Esophagus muscularis mucosa (tissue), 4 donors: ENCODE measurements around the gene ANXA6. TPM values are rescaled to one million over a fixed set of nuclear protein-coding genes. Genes with fewer than 3 reads are reported as not detected.
A peak's percentile ranks its signal among the peaks of the same experiment; 100 is the strongest.

ENCODE experiments used
- DNase-seq: peaks from one replicate; pipeline ENCODE4 v3.0.0-alpha.2; 2017; ENCODE audit errors: extremely low spot score
- H3K27ac ChIP-seq, 4 donors: fragments of 200-600 bp; sonication (generic); replicated peaks in 1 of 4; 1 replicate in 3 of 4; 2 replicates in 1 of 4; pipeline ENCODE4 v1.5.1; 2016 to 2019; ENCODE audit warnings: mild to moderate bottlenecking in 1 of 4
- H3K27me3 ChIP-seq, 4 donors: fragments of 200-600 bp; sonication (generic); one replicate each; pipeline versions ENCODE4 v1.5.1 to v1.6.0; 2016 to 2019
- H3K36me3 ChIP-seq, 4 donors: fragments of 200-600 bp; sonication (generic); one replicate each; pipeline ENCODE4 v1.5.1; 2016 to 2019
- H3K4me1 ChIP-seq, 4 donors: fragments of 200-600 bp; sonication (generic); one replicate each; pipeline ENCODE4 v1.5.1; 2016 to 2019
- H3K4me3 ChIP-seq, 4 donors: fragments of 200-600 bp; sonication (generic); 1 replicate in 2 of 4; 2 replicates in 2 of 4; pipeline ENCODE4 v1.5.1; 2016 to 2019; ENCODE audit warnings: mild to moderate bottlenecking in 4 of 4, moderate library complexity in 1 of 4
- H3K9me3 ChIP-seq, 4 donors: fragments of 200-600 bp; sonication (generic); 1 replicate in 3 of 4; 2 replicates in 1 of 4; pipeline ENCODE4 v1.5.1; 2016 to 2019
- CTCF ChIP-seq, 3 experiments: fragments of 200-600 bp in 2 of 3; fragments of 450-650 bp in 1 of 3; sonication (generic) in 2 of 3; IDR thresholded peaks; one replicate each; pipeline ENCODE4 v1.5.1; 2017 to 2019; ENCODE audit warnings: antibody characterized with exemption in 3 of 3, mild to moderate bottlenecking in 2 of 3, moderate library complexity in 1 of 3
- EP300 ChIP-seq: sonication (generic); formaldehyde crosslinking; IDR thresholded peaks from one replicate; pipeline ENCODE4 v1.6.1; 2017; ENCODE audit warnings: antibody characterized with exemption
- POLR2A ChIP-seq: fragments of 450-650 bp; IDR thresholded peaks from one replicate; pipeline ENCODE4 v1.6.1; 2017; ENCODE audit warnings: antibody characterized with exemption, moderate library complexity, mild to moderate bottlenecking, low read depth
- POLR2AphosphoS5 ChIP-seq, 2 donors: sonication (generic); formaldehyde crosslinking; IDR thresholded peaks; one replicate each; pipeline ENCODE4 v1.6.1; 2017; ENCODE audit warnings: antibody characterized with exemption in 2 of 2
- WGBS: methylation state at CpG from one replicate; pipeline ENCODE4 v1.1.5; 2018; 5-methylcytosine and 5-hydroxymethylcytosine counted together
- intact Hi-C: fragments of 100-400 bp; cut with DNase I; formaldehyde crosslinking; loops from one replicate; pipeline ENCODE4 v1.15.1; 2023
- total RNA-seq, 4 donors: library from RNA; depleted of rRNA; stranded (reverse); fragments of >200 nt; gene quantifications; one replicate each; pipeline versions ENCODE4 v1.1.0 to v1.2.1, GENCODE V29; 2016

Gene ANXA6
- total RNA-seq, 4 donors from 2014 or later: 232 to 442 (median 374) TPM

- intact Hi-C loops: no loop called here
- 74% methylated on average over 3 of the region's 4 CpGs for WGBS
- peak; percentile 86 for DNase-seq
- no peaks in the 10 kb centered on the region for H3K27me3 ChIP-seq
- H3K4me1 ChIP-seq: no peaks in the 10 kb centered on the region
- no peaks in the 10 kb centered on the region for H3K9me3 ChIP-seq
- H3K36me3 ChIP-seq: peaks cover 46 to 96% (median 87%) of the 10 kb centered on the region in 4 donors
- H3K4me3 ChIP-seq: no peak overlapping the region
- no peak for TF ChIP-seq POLR2A
- TF ChIP-seq EP300: no peak
- TF ChIP-seq CTCF (IDR thresholded peaks at IDR 0.05): no peak
- TF ChIP-seq POLR2AphosphoS5 (IDR thresholded peaks at IDR 0.05): no peak
- H3K27ac ChIP-seq: no peak overlapping the region
These were observed 24.9 kb upstream of the ANXA6 start for GRCh38 chr5:151182524-151182900.

- H3K4me1 ChIP-seq: no peaks in the 10 kb centered on the region
- peak; percentile 64 for DNase-seq
- H3K9me3 ChIP-seq: no peaks in the 10 kb centered on the region
- H3K27me3 ChIP-seq: no peaks in the 10 kb centered on the region
- no peak overlapping the region for H3K27ac ChIP-seq
- TF ChIP-seq EP300 (no peak), POLR2A (no peak), CTCF (IDR thresholded peaks at IDR 0.05) (no peak), POLR2AphosphoS5 (IDR thresholded peaks at IDR 0.05) (no peak)
- peaks cover 46 to 94% (median 84%) of the 10 kb centered on the region in 4 donors for H3K36me3 ChIP-seq
- H3K4me3 ChIP-seq: no peak overlapping the region
- intact Hi-C loops: no loop called here
- WGBS: 75% methylated on average over 4 of the region's 4 CpGs
These were observed 24.4 kb upstream of the ANXA6 start for GRCh38 chr5:151181818-151182523.

GRCh38 chr5:151180291-151180690 lies 22.7 kb upstream of the ANXA6 start:
- intact Hi-C loops: no loop called here
- Histone ChIP-seq H3K27ac (no peak overlapping the region), H3K9me3 (no peaks in the 10 kb centered on the region), H3K4me1 (no peaks in the 10 kb centered on the region), H3K4me3 (no peak overlapping the region), H3K36me3 (peaks cover 37 to 77% (median 70%) of the 10 kb centered on the region in 4 donors), H3K27me3 (no peaks in the 10 kb centered on the region)
- TF ChIP-seq CTCF (IDR thresholded peaks at IDR 0.05): no peak
- TF ChIP-seq POLR2AphosphoS5 (IDR thresholded peaks at IDR 0.05): no peak
- no peak for TF ChIP-seq EP300
- no peak for TF ChIP-seq POLR2A
- peak; percentile 42 for DNase-seq
- 91% methylated on average over 3 of the region's 6 CpGs for WGBS

GRCh38 chr5:151179489-151179840 lies 21.9 kb upstream of the ANXA6 start:
- no peaks in the 10 kb centered on the region for H3K27me3 ChIP-seq
- intact Hi-C loops: no loop called here
- WGBS: 83% methylated on average over 4 of the region's 4 CpGs
- TF ChIP-seq POLR2AphosphoS5 (IDR thresholded peaks at IDR 0.05): no peak
- peaks cover 0 to 5% (median 2%) of the 10 kb centered on the region in 4 donors for H3K4me1 ChIP-seq
- H3K9me3 ChIP-seq: no peaks in the 10 kb centered on the region
- H3K4me3 ChIP-seq: no peak overlapping the region
- H3K36me3 ChIP-seq: peaks cover 29 to 69% (median 62%) of the 10 kb centered on the region in 4 donors
- DNase-seq: peak; percentile 42
- no peak overlapping the region for H3K27ac ChIP-seq

- peak; percentile 81 for DNase-seq
- Histone ChIP-seq H3K27me3 (no peaks in the 10 kb centered on the region), H3K9me3 (no peaks in the 10 kb centered on the region), H3K36me3 (peaks cover 24 to 64% (median 57%) of the 10 kb centered on the region in 4 donors), H3K4me1 (peaks cover 2 to 11% (median 8%) of the 10 kb centered on the region in 4 donors), H3K4me3 (no peak overlapping the region), H3K27ac (no peak overlapping the region)
- intact Hi-C loops: no loop called here
- WGBS: 77% methylated on average over 5 of the region's 5 CpGs
- no peak for TF ChIP-seq POLR2AphosphoS5 (IDR thresholded peaks at IDR 0.05)
- no peak for TF ChIP-seq CTCF (IDR thresholded peaks at IDR 0.05)
- no peak for TF ChIP-seq EP300
- no peak for TF ChIP-seq POLR2A
These were observed 21.4 kb upstream of the ANXA6 start for GRCh38 chr5:151178777-151179488.
